Upper lobe of left lung (tissue), 4 donors: ENCODE measurements around the gene NPEPPS.

Experiments used
- CTCF ChIP-seq, 6 experiments: fragments of 450-650 bp in 4 of 6; fragments of 200-600 bp in 2 of 6; sonication (generic) in 2 of 6; IDR thresholded peaks; one replicate each; pipeline ENCODE4 v1.5.1; 2016 to 2019; ENCODE audit warnings: antibody characterized with exemption in 6 of 6
- POLR2A ChIP-seq, 4 donors: fragments of 450-650 bp; IDR thresholded peaks; one replicate each; pipeline ENCODE4 v1.5.1; 2016 to 2017; ENCODE audit warnings: antibody characterized with exemption in 4 of 4, mild to moderate bottlenecking in 2 of 4
- POLR2AphosphoS5 ChIP-seq, 2 donors: sonication (generic); formaldehyde crosslinking; IDR thresholded peaks; one replicate each; pipeline ENCODE4 v1.5.1; 2017; ENCODE audit warnings: antibody characterized with exemption in 2 of 2

DNA sequence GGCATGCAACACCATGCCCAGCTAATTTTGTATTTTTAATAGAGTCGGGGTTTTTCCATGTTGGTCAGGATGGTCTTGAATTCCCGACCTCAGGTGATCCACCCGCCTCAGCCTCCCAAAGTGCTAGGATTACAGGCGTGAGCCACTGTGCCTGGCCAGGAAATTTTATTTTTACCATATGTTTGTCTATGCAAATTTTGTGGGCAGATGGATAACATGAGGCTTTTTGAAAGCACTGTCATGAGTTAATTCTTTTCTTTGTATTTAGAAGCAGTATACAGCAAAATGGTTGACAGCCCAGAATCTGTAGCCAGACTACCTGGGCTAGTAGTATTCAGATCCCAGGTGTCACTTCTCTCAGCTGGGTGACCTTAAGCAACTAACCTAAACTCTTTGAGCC is 110.3 kb downstream of the NPEPPS start:
- TF ChIP-seq CTCF (IDR thresholded peaks at IDR 0.05) (no peak), POLR2A (IDR thresholded peaks at IDR 0.05) (no peak), POLR2AphosphoS5 (IDR thresholded peaks at IDR 0.05) (no peak)
